IPS-NIHi11 (cell line): Measurements from ENCODE around the gene SMAD9.

ENCODE experiments used
- DNase-seq: peaks from one replicate; pipeline ENCODE4 v3.0.0; 2012; ENCODE audit warnings: mixed read lengths, low spot score

SMAD9 gene

GRCh38 chr13:36817996-36818803, 101.8 kb downstream of the SMAD9 start:
- no peak for DNase-seq

- DNase-seq, result no peak
Measured at GRCh38 chr13:36815062-36815461, 105.0 kb downstream of the SMAD9 start.

- DNase-seq, result no peak
Measured at GRCh38 chr13:36814465-36814864, 105.6 kb downstream of the SMAD9 start.

- DNase-seq, result no peak
Measured at GRCh38 chr13:36813225-36813624, 106.8 kb downstream of the SMAD9 start.

GRCh38 chr13:36807616-36808015, 112.4 kb downstream of the SMAD9 start:
- no peak for DNase-seq

GRCh38 chr13:36806102-36806501, 113.9 kb downstream of the SMAD9 start:
- DNase-seq, result no peak

GRCh38 chr13:36804588-36804987, 115.5 kb downstream of the SMAD9 start:
- no peak for DNase-seq

GRCh38 chr13:36801035-36801434, 119.0 kb downstream of the SMAD9 start:
- no peak for DNase-seq

- DNase-seq, result no peak
Measured at GRCh38 chr13:36796052-36796451, 124.0 kb downstream of the SMAD9 start.

- DNase-seq, result peak; percentile 56
Measured at GRCh38 chr13:36795463-36795862, 124.6 kb downstream of the SMAD9 start.
